GM18909 (cell line): ENCODE measurements around the gene P2RY8.
"Not testable (repeated sequence)": the region's sequence is repeated elsewhere in the genome, so short reads cannot be mapped to it uniquely, and the experiment has no call there.

ENCODE experiments used
- ATAC-seq: cut with Tn5 transposase; IDR thresholded peaks from one replicate; pipeline ENCODE4 v1.9.1; 2021; ENCODE audit warnings: mild to moderate bottlenecking; ENCODE audit not compliant: unreplicated experiment, poor library complexity

P2RY8 gene

GRCh38 chrX:1488745-1489144, 48.2 kb downstream of the P2RY8 start:
- ATAC-seq = no peak

GRCh38 chrX:1488141-1488540, 48.8 kb downstream of the P2RY8 start:
- ATAC-seq = no peak

DNA sequence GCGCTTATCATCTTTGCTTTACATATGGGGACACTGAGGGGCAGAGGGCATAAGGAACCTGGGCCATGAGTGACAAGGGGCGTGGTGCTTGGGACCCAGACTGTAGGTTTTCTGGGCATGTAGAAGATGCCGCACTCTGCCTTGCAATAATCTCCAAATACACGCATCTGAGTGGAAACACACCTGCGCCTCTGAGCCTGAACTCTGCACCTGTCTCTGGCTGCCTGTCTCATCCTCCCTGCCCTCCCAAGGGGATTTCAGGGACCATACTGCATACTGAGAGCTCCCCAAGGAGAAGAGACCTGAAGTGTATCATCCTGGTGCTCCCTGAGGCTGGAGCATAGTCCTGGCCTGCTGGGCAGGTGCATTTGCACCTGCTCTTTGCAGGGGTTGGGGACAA, 49.6 kb downstream of the P2RY8 start:
- no peak for ATAC-seq

DNA sequence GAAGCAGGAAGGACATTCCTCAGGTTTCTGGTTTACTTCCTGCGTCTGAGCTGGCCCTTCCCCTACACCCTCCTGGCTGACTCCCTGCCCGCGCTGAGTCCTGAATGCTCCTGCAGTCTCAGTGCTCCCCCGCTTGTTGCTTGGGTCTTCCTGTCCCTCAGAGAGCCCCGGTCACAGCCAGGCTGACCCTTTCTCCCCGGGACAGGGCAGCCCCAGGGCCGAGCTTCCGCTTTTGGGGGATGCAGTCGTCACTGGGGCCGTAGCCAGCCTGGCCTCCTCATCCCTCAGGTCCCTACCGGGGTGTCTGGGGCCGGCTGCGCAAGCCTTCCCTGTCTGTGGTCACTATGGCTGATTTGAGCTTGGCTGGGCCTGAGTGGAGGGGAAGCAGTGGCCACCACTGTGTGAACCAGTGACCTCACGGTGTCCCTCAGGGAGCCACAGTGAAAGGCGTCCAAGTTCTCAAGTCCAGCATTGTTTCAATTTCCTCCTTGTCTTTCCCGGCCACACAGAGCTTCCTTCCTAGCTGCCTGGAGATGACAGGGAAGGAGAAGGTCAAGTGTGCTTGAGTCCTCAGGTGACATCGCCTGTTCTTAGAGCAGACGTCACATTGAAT, 50.1 kb downstream of the P2RY8 start:
- no peak for ATAC-seq

- no peak for ATAC-seq
These were observed 50.8 kb downstream of the P2RY8 start for GRCh38 chrX:1486177-1486576.

- no peak for ATAC-seq
These were observed 52.0 kb downstream of the P2RY8 start for GRCh38 chrX:1485033-1485432.

DNA sequence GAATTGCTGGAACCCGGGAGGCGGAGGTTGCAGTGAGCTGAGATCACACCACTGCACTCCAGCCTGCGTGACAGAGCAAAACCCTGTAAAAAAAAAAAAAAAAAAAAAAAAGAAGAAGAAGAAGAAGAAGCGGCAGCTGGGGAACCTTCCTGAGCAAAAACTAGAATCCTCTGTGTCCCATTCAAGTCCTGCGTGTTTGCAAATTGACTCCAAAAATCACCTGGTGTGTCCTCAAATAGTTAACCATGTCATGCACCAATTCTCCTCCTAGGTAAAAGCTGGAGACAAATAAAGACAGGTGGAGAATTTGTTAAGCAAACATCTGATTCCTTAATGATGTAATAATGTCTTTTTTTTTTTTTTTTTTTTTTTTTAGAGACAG, 52.4 kb downstream of the P2RY8 start:
- ATAC-seq = no peak

DNA sequence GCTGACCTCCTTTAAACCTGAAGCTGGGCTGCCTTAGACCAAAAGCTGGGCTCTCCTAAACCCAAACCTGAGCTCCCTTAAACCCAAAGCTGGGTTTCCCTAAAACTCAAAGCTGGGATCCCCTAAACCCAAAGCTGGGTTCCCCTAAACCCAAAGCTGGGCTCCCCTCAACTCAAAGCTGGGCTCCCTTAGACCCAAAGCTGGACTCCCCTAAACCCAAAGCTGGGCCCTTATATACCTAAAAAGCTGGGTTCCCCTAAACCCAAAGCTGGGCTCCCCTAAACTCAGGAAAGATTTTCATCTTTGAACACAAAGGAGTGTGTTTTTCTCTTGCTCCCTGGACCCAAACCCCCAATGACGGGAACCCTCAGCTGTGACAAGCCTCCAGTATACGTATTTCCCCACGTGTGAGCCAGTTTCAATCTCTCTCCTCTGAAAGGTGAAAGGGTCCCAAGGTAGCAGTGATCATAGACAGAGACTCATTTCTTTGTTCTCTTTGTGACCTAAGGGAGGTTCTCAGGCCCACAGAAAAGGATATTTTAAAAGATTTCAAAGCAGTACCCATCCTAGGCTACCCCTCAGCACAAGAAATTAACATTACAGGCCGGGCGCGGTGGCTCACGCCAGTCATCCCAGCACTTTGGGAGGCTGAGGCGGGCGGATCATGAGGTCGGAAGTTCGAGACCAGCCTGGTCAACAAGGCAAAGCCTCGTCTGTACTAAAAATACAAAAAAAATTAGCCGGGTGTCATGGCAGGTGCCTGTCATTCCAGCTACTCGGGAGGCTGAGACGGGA, 52.9 kb downstream of the P2RY8 start:
- peak; percentile 50 for ATAC-seq

GRCh38 chrX:1482530-1482928, 54.5 kb downstream of the P2RY8 start:
- ATAC-seq = not testable (repeated sequence)

GRCh38 chrX:1481636-1482529, 55.1 kb downstream of the P2RY8 start:
- ATAC-seq = peak; percentile 58

DNA sequence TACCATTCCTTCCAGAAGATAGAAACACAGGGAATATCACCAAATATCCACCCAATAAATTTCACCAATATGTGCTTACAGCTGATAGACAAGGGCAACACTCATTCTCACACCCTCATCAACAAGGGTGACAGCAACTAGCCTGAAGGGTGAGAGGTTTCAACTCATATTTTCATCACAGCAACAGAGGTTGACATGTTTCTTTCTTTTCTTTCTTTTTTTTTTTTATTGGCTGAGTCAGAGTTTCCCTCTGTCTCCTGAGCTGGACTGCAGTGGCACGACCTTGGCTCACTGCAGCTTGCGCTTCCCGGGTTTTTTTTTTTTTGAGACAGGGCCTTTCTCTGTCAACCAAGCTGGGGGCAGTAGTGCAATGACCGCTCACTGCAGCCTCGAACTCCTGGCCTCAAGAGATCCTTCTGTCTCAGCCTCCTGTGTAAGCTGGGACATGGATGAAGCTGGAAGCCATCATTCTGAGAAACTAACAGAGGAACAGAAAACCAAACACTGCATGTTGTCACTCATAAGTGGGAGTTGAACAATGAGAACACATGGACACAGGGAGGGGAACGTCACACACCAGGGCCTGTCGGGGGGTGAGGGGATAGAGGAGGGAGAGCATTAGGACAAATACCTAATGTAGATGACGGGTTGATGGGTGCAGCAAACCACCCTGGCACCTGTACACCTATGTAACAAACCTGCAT, 56.8 kb downstream of the P2RY8 start:
- ATAC-seq = no peak

- ATAC-seq = no peak
These were observed 59.1 kb downstream of the P2RY8 start for GRCh38 chrX:1477801-1478458.

- no peak for ATAC-seq
These were observed 59.8 kb downstream of the P2RY8 start for GRCh38 chrX:1477229-1477628.

DNA sequence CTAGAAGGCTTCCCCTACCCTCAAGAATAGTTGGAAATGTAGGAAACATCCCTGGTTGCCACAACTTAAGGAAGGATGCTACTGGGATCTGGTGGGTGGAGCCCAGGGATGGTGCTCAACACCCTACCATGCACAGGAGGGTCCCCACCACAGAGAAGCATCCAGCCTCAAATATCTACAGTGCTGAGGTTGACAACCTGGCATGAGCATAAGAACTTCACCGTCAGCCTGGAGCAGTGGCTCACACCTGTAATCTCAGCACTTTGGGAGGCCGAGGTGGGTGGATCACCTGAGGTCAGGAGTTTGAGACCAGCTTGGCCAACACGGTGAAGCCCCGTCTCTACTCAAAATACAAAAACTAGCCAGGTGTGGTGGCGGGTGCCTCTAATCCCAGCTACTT, 60.3 kb downstream of the P2RY8 start:
- no peak for ATAC-seq

- no peak for ATAC-seq
These were observed 61.1 kb downstream of the P2RY8 start for GRCh38 chrX:1475881-1476280.

DNA sequence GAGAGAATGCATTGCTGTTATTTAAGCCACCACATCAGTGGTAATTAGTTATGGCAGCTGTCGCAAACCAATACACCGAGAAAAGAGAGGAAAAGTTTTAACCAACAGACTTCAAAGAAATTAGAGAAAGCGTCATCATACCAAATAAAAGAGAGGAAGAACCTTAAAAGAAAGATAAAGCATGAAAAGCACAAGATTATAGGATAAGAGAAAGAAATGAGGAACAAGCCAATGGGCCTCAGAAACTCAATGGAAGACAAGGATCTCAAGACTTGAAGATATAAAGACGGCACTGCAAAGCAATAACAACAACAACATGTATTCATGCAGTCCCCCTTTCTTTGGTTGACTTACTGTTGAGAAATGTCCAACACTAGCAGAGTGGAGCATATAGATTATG, 61.5 kb downstream of the P2RY8 start:
- ATAC-seq = no peak

- ATAC-seq = not testable (repeated sequence)
These were observed 62.4 kb downstream of the P2RY8 start for GRCh38 chrX:1474593-1474992.

- no peak for ATAC-seq
These were observed 64.0 kb downstream of the P2RY8 start for GRCh38 chrX:1472975-1473374.

GRCh38 chrX:1468250-1468772, 68.7 kb downstream of the P2RY8 start:
- ATAC-seq = peak; percentile 69
